Astrocyte (in vitro differentiated cells and primary cell): ENCODE results near the gene CACNA1B.

Experiments
- CTCF ChIP-seq: IDR thresholded peaks from 2 replicates; pipeline ENCODE4 v1.5.1; 2011; ENCODE audit warnings: low read depth, mild to moderate bottlenecking, inconsistent platforms, low read length, moderate library complexity; ENCODE audit not compliant: insufficient read depth
- EZH2 ChIP-seq: IDR thresholded peaks from 2 replicates; pipeline ENCODE4 v1.6.1; 2012; ENCODE audit warnings: mild to moderate bottlenecking, low read length, inconsistent platforms; ENCODE audit not compliant: insufficient read depth

- TF ChIP-seq CTCF = no peak
- no peak for TF ChIP-seq EZH2
These were observed 2.8 kb downstream of the CACNA1B start for GRCh38 chr9:137880160-137880975.
